ENCODE measurements around the gene SKOR2.

GRCh38 chr18:47251289-47252120 is at the start of gene SKOR2:
- TF ChIP-seq POLR2A (IDR thresholded peaks at IDR 0.05) (no peak), CTCF (IDR thresholded peaks at IDR 0.05 in 8 of 11, conservative IDR thresholded peaks at IDR 0.05 in 3 of 11) (no peak)

Measured in spleen (tissue), 7 donors.